Colonic mucosa (tissue), 4 donors: ENCODE measurements around the gene OSTC. TPM values are rescaled to one million over a fixed set of nuclear protein-coding genes. Genes with fewer than 3 reads are reported as not detected.
A peak's percentile ranks its signal among the peaks of the same experiment; 100 is the strongest.

Source experiments
- DNase-seq: peaks from one replicate; pipeline ENCODE4 v3.0.0-alpha.2; 2020
- H3K27ac ChIP-seq: fragments of 200-600 bp; one replicate; pipeline ENCODE4 v1.8.0; 2021
- H3K27me3 ChIP-seq: fragments of 200-600 bp; one replicate; pipeline ENCODE4 v1.8.0; 2021
- H3K36me3 ChIP-seq: fragments of 200-600 bp; one replicate; pipeline ENCODE4 v1.8.0; 2021
- H3K4me1 ChIP-seq: fragments of 200-600 bp; one replicate; pipeline ENCODE4 v1.8.0; 2021; ENCODE audit warnings: mild to moderate bottlenecking
- H3K4me3 ChIP-seq: fragments of 200-600 bp; one replicate; pipeline ENCODE4 v1.8.0; 2021
- H3K9ac ChIP-seq, 2 donors: one replicate each; pipeline ENCODE4 v1.7.0; 2013; ENCODE audit warnings: control low read depth in 2 of 2, low read depth in 2 of 2, low read length in 2 of 2
- H3K9me3 ChIP-seq: fragments of 200-600 bp; one replicate; pipeline ENCODE4 v1.8.0; 2021
- CTCF ChIP-seq: fragments of 200-600 bp; IDR thresholded peaks from one replicate; pipeline ENCODE4 v1.8.0; 2022; ENCODE audit warnings: antibody characterized with exemption, mild to moderate bottlenecking
- intact Hi-C: fragments of 100-400 bp; cut with DNase I; formaldehyde crosslinking; loops from one replicate; pipeline ENCODE4 v1.14.1; 2022
- total RNA-seq, 2 donors: library from RNA; stranded (reverse); fragmentation: NEBNext Ultra II Directional in 1 of 2; extraction: Animal tissue kit (Norgen Biotek cat#: 25700) in 1 of 2; gene quantifications; one replicate each; pipeline ENCODE4 v1.2.1, GENCODE V29; 2021
- donor health status: healthy.
- donor health status: DM: no; HTN: no; CAD: no.
- donor health status: DM: no; HTN: no; CAD: no.

OSTC gene
- total RNA-seq, 2 donors from 2014 or later, result 81.4 to 93.7 TPM

GRCh38 chr4:108622022-108622421 lies 28.4 kb upstream of the OSTC start:
- Histone ChIP-seq H3K4me3 (no peak overlapping the region), H3K4me1 (peaks cover 6% of the 10 kb centered on the region), H3K36me3 (peaks cover 21% of the 10 kb centered on the region), H3K9me3 (no peaks in the 10 kb centered on the region), H3K27me3 (no peaks in the 10 kb centered on the region), H3K9ac (peak overlapping the region in 1 of 2 donors; percentile 89), H3K27ac (no peak overlapping the region)
- no peak for TF ChIP-seq CTCF
- no peak for DNase-seq
- intact Hi-C loops, result no loop called here

GRCh38 chr4:108622828-108623227 lies 27.6 kb upstream of the OSTC start:
- H3K4me1 ChIP-seq, result peaks cover 6% of the 10 kb centered on the region
- DNase-seq, result no peak
- no peak for TF ChIP-seq CTCF
- H3K4me3 ChIP-seq, result no peak overlapping the region
- H3K9ac ChIP-seq, result no peak overlapping the region
- H3K27ac ChIP-seq, result no peak overlapping the region
- intact Hi-C loops, result no loop called here
- H3K9me3 ChIP-seq, result no peaks in the 10 kb centered on the region
- H3K27me3 ChIP-seq, result no peaks in the 10 kb centered on the region
- H3K36me3 ChIP-seq, result peaks cover 21% of the 10 kb centered on the region

- peaks cover 21% of the 10 kb centered on the region for H3K36me3 ChIP-seq
Measured at GRCh38 chr4:108624263-108625056, 25.9 kb upstream of the OSTC start.

GRCh38 chr4:108626056-108626455 lies 24.3 kb upstream of the OSTC start:
- no peak overlapping the region for H3K4me3 ChIP-seq
- no peak for TF ChIP-seq CTCF
- H3K36me3 ChIP-seq, result peaks cover 21% of the 10 kb centered on the region
- H3K27ac ChIP-seq, result no peak overlapping the region
- no peaks in the 10 kb centered on the region for H3K27me3 ChIP-seq
- H3K9ac ChIP-seq, result no peak overlapping the region
- intact Hi-C loops, result no loop called here
- peaks cover 6% of the 10 kb centered on the region for H3K4me1 ChIP-seq
- H3K9me3 ChIP-seq, result no peaks in the 10 kb centered on the region
- DNase-seq, result no peak

More at GRCh38 chr4:108624263-108625056, 25.9 kb upstream of the OSTC start:
- H3K27ac ChIP-seq, result no peak overlapping the region
- no peaks in the 10 kb centered on the region for H3K9me3 ChIP-seq
- no peak for TF ChIP-seq CTCF
- H3K27me3 ChIP-seq, result no peaks in the 10 kb centered on the region
- no peak overlapping the region for H3K9ac ChIP-seq
- H3K4me3 ChIP-seq, result no peak overlapping the region
- H3K4me1 ChIP-seq, result peaks cover 6% of the 10 kb centered on the region
- intact Hi-C loops, result no loop called here
- no peak for DNase-seq

- no peak for TF ChIP-seq CTCF
- Histone ChIP-seq H3K9ac (no peak overlapping the region), H3K9me3 (no peaks in the 10 kb centered on the region), H3K4me1 (no peaks in the 10 kb centered on the region), H3K27me3 (no peaks in the 10 kb centered on the region), H3K36me3 (peaks cover 21% of the 10 kb centered on the region), H3K27ac (no peak overlapping the region), H3K4me3 (no peak overlapping the region)
- no peak for DNase-seq
- intact Hi-C loops, result no loop called here
Measured at GRCh38 chr4:108628411-108628810, 22.0 kb upstream of the OSTC start.
